LNCaP clone FGC (cell line): ENCODE measurements around the gene IQGAP2.

Experiments used
- DNase-seq: peaks from one replicate; pipeline ENCODE4 v3.0.0-alpha.2; 2011; ENCODE audit warnings: low read depth
- H3K4me3 ChIP-seq: 2 replicates; pipeline ENCODE4 v1.5.1; 2011; ENCODE audit warnings: mild to moderate bottlenecking, low read depth, low read length, control low read depth
- TF ChIP-seq, protein P1 (sequence below): IDR thresholded peaks from 2 replicates; pipeline ENCODE4 v1.5.1; 2012; ENCODE audit warnings: mild to moderate bottlenecking; ENCODE audit not compliant: control insufficient read depth, insufficient read depth; ENCODE audit errors: extremely low read depth

IQGAP2 gene

DNA sequence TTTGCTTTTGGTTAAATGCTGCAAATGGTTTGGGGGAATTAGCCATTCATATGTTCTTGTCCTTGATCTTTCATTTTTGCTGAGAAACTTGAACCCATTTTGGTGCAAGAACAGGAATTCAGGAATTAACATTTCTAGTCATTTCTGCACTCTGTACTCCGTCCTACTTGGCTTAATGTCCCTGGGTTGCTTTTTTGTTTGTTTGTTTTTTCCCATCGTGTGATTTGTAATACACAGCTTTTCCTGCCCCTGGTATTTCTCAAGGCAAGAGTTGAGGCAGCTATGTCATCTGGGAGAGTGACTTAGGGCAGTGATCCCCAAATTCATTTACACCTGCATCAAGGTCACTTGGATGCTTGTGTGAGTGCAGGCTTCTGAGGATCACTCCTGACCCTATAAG lies 71.3 kb downstream of the IQGAP2 start:
- no peak overlapping the region for H3K4me3 ChIP-seq
- TF ChIP-seq, protein P1, sequence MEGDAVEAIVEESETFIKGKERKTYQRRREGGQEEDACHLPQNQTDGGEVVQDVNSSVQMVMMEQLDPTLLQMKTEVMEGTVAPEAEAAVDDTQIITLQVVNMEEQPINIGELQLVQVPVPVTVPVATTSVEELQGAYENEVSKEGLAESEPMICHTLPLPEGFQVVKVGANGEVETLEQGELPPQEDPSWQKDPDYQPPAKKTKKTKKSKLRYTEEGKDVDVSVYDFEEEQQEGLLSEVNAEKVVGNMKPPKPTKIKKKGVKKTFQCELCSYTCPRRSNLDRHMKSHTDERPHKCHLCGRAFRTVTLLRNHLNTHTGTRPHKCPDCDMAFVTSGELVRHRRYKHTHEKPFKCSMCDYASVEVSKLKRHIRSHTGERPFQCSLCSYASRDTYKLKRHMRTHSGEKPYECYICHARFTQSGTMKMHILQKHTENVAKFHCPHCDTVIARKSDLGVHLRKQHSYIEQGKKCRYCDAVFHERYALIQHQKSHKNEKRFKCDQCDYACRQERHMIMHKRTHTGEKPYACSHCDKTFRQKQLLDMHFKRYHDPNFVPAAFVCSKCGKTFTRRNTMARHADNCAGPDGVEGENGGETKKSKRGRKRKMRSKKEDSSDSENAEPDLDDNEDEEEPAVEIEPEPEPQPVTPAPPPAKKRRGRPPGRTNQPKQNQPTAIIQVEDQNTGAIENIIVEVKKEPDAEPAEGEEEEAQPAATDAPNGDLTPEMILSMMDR: no peak
- DNase-seq: no peak

DNA sequence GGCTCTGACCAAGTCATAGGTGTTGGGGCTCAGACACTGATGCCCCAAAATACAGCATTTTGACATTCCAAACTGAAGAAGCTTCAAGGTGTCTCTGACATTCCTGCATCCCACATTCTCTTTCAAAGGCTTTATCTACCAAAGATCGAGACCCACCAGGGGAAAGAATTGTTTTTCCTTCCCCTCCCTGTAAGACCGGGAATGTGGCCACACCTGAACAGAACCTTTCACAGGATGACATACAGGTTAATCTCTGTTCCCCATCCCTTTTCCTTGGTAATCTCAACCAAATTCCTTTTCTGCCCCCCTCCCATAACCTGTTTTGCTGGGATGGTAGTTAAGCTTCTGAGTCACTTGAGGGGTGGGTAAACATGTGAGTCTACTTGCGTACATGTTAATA lies 72.3 kb downstream of the IQGAP2 start:
- TF ChIP-seq, protein P1: no peak
- H3K4me3 ChIP-seq: no peak overlapping the region
- no peak for DNase-seq

DNA sequence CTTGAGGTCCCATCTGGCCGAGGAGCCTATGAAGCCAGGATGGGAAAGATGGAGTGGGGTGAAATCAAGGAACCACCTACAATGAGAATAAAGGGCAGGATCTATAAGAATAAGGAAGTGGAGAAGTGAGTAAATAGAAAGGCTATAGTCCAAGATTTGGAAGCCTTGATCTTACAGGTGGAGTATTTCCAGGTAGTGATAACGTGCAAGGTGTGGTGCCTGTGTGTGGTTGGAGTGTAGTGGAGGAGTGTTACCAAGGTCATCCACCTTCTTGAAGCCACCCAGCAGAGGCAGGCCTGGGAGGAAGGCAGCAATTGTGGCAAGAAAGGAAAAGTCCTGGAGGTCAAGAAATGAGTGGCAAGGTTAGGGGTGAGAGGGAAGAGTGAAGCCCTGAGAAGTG lies 72.9 kb downstream of the IQGAP2 start:
- TF ChIP-seq, protein P1: no peak
- DNase-seq: no peak
- H3K4me3 ChIP-seq: no peak overlapping the region

DNA sequence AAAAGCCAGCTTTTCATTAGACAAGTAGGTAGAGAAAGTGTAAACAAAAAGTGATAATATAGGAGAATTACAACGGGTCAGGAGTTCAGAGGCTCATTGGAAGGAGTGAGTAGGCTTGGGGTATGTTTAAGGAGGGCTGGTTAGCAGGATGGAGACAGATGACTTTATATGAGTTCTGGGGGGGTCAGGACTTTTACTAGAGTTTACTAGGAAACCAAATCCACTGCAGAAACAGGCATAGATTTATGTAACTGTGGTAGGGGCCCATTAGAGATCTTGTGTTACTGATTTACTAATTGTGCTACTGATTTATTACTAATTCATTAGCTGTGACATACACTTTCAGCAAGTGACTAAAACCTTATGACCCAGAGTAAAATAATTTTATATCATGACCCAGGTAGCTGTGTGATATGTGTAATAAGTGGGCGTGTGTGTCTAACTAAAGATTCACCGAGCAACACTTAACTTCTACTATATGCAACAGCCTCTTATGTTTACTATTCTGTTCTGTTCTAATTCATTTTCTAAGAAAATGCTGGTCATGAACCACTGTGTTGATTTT lies 73.5 kb downstream of the IQGAP2 start:
- DNase-seq: no peak
- no peak overlapping the region for H3K4me3 ChIP-seq
- TF ChIP-seq, protein P1: no peak

DNA sequence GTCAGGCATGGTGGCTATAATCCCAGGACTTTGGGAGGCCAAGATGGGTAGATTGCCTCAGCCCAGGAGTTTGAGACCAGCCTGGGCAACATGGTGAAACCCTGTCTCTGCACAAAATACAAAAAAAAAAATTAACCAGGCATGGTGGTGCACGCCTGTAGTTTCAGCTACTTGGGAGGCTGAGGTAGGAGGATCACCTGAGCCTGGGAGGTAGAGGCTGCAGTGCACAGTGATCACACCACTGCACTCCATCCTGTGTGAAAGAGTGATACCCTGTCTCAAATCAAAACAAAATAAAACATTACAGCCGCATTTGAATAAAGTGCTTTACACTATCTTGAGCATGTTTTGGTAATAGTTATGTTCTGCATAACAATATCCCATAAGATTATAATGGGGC lies 74.0 kb downstream of the IQGAP2 start:
- TF ChIP-seq, protein P1: no peak
- no peak for DNase-seq
- no peak overlapping the region for H3K4me3 ChIP-seq

DNA sequence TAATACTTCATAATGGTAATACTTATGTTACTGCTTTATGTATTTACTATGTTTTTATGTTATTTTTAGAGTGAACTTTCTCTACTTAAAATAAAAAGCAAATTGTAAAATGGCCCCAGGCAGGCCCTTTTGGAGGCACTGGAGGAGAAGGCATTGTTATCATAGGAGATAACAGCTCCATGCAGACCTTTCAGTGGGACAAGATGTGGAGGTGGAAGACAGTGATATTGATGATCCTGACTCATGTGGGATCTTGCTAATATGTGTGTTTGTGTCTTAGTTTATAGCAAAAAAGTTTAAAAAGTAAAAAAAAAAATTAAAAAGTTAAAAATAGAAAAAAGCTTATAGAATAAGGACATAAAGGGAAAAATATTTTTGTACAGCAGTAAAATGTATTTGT lies 74.5 kb downstream of the IQGAP2 start:
- DNase-seq: no peak
- no peak overlapping the region for H3K4me3 ChIP-seq
- TF ChIP-seq, protein P1: no peak

DNA sequence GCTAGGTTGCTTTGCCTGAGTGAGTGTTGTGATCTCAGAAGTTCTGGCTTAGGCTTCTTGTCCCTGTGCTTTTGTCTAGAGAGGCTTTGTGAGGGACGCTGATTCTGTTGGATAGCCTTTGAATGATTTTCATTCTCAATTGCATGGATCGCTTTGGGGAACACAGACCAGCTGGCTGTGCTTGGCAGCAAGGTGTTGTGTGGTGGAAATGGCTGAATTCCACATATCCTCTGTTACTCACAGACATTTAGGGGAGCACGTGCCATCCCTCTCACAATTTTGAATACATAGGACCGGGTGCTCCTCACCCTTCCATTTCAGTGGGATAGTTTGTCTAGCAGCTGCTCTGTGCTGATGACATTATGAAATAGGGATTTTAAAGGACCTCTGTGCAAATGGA lies 76.2 kb downstream of the IQGAP2 start:
- DNase-seq: no peak
- no peak overlapping the region for H3K4me3 ChIP-seq
- TF ChIP-seq, protein P1: no peak
